K562 (cell line): Measurements from ENCODE around the gene TIMM44. TPM values are rescaled to one million over a fixed set of nuclear protein-coding genes. Genes with fewer than 3 reads are reported as not detected.

Experiments
- CCNT2 ChIP-seq: IDR thresholded peaks from 2 replicates; pipeline ENCODE4 v1.6.1; 2011; ENCODE audit warnings: borderline replicate concordance, low read depth, mild to moderate bottlenecking, moderate library complexity, mixed read lengths, low read length; ENCODE audit not compliant: insufficient read length; ENCODE audit errors: extremely low read depth
- FIP1L1 ChIP-seq: fragments of 200-400 bp; formaldehyde crosslinking; IDR thresholded peaks from 2 replicates; pipeline ENCODE4 v1.6.1; 2018; ENCODE audit warnings: mild to moderate bottlenecking, low read depth, low read length; ENCODE audit not compliant: poor library complexity, severe bottlenecking
- NR4A1 ChIP-seq, 2 experiments: fragments of 250-450 bp in 1 of 2; fragments of 450-650 bp in 1 of 2; sonication (Bioruptor Pico) in 1 of 2; IDR thresholded peaks; 2 replicates each; pipeline versions ENCODE4 v1.4.0 to v1.6.1; 2016 to 2020; ENCODE audit warnings: mild to moderate bottlenecking in 2 of 2, missing compliant biosample characterization in 1 of 2, missing genetic modification characterization in 1 of 2, moderate library complexity in 1 of 2
- SMARCB1 ChIP-seq: IDR thresholded peaks from 2 replicates; pipeline ENCODE4 v1.6.1; 2011; ENCODE audit warnings: improper control_type of control experiment, low read depth; ENCODE audit not compliant: insufficient read length
- ZNF707 ChIP-seq: fragments of 250-450 bp; sonication (Bioruptor Pico); conservative IDR thresholded peaks from 2 replicates; pipeline ENCODE4 v1.8.0; 2022; ENCODE audit warnings: inconsistent platforms, mild to moderate bottlenecking, moderate library complexity
- polyA plus RNA-seq, 8 experiments: library from polyadenylated mRNA; depleted of rRNA in 4 of 8; stranded (reverse) in 5 of 8; unstranded in 3 of 8; fragments of >200 nt; fragmentation: Nextera tagmentation in 2 of 8; fragmentation: Illumina TruSeq in 1 of 8; extraction: Ambion mirVana in 2 of 8; extraction: Trizol in 1 of 8; gene quantifications; 2 replicates each; pipeline versions ENCODE4 v1.2.1 to v1.2.3, GENCODE V29; 2011 to 2014; ENCODE audit warnings: inconsistent platforms in 1 of 8, missing spikeins in 1 of 8
- total RNA-seq, 7 experiments: library from RNA; depleted of rRNA in 6 of 7; stranded (reverse); fragments of >200 nt in 6 of 7; fragmentation: Illumina TruSeq in 2 of 7; extraction: Trizol in 2 of 7; gene quantifications; 2 replicates each; pipeline versions ENCODE4 v1.2.1 to v1.2.3, GENCODE V29; 2011 to 2021; ENCODE audit warnings: low replicate concordance in 1 of 7
- TF ChIP-seq, protein P1 (sequence below): fragments of 450-650 bp; IDR thresholded peaks from 2 replicates; pipeline ENCODE4 v1.6.1; 2017; ENCODE audit warnings: mild to moderate bottlenecking, moderate library complexity
- TF ChIP-seq, protein P2 (sequence below), 3 experiments: fragments of 200-800 bp in 1 of 3; fragments of 250-450 bp in 1 of 3; fragments of 450-650 bp in 1 of 3; sonication (Bioruptor Pico) in 1 of 3; sonication (Bioruptor generic) in 1 of 3; formaldehyde crosslinking in 1 of 3; IDR thresholded peaks; 2 replicates each; pipeline versions ENCODE4 v1.6.1 to v1.8.0; 2016 to 2022; ENCODE audit warnings: mild to moderate bottlenecking in 2 of 3, missing genetic modification characterization in 2 of 3, missing compliant biosample characterization in 1 of 3, moderate library complexity in 1 of 3
- TF ChIP-seq, protein P3 (sequence below), 2 experiments: fragments of 450-650 bp; IDR thresholded peaks; 2 replicates each; pipeline ENCODE4 v1.6.1; 2016; ENCODE audit warnings: mild to moderate bottlenecking in 2 of 2, borderline replicate concordance in 1 of 2, low read depth in 1 of 2, moderate library complexity in 1 of 2

The TIMM44 gene
- total and polyA plus RNA-seq, 9 of the 15 experiments (the other 6 are each of a cell fraction or from before 2014, with no cell fraction given), result 10.3 to 231 (median 89.3) TPM

DNA sequence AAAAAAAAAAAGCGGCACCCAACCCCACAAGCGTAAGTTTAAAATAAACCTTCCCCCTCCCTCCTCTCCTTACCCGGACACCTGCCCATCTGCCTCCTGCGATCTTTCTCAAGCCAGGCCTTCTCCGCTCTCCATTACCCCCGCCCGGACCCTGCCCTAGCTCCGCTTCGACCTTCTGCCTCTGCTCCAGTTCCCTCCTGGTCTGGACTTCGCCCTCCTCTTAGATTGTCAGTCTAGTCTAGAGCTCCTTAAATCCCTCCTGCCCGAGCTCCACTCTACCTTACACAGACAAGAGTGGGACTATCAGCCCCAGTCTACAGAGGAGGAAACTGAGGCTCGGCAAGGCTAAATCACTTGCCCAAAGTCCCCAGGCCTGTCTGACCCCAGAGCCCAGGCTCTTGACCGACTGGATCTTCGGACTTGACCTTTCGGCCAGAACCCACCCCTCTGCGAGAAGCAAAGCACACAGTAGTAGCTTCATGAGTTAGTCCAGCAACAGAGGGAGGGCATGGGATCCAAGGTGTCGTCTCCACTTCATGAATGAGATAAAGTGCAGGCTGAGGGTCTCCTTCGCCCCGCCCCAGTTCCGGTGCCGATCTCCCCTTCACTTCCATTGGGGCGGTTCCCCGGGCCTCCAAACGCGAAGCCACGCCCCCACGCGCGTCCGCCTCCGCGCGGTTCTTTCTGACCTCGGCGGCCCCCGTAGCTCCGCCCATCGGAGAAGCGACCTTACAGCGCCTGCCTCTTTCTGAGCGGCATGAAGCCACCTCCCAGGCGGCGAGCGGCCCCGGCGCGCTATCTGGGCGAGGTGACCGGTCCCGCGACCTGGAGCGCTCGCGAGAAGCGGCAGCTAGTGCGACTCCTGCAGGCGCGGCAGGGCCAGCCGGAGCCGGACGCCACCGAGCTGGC lies 23.6 kb downstream of the TIMM44 start, which contains the start of gene SNAPC2 (continued):
- TF ChIP-seq, protein P1, sequence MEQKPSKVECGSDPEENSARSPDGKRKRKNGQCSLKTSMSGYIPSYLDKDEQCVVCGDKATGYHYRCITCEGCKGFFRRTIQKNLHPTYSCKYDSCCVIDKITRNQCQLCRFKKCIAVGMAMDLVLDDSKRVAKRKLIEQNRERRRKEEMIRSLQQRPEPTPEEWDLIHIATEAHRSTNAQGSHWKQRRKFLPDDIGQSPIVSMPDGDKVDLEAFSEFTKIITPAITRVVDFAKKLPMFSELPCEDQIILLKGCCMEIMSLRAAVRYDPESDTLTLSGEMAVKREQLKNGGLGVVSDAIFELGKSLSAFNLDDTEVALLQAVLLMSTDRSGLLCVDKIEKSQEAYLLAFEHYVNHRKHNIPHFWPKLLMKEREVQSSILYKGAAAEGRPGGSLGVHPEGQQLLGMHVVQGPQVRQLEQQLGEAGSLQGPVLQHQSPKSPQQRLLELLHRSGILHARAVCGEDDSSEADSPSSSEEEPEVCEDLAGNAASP, result no peak
- TF ChIP-seq NR4A1 (CRISPR knock-in tag; IDR thresholded peaks at IDR 0.05) (no peak), NR4A1 (tag; IDR thresholded peaks at IDR 0.05) (no peak), ZNF707 (no peak), FIP1L1 (peak; percentile 87), SMARCB1 (no peak), CCNT2 (peak; percentile 68)
- TF ChIP-seq, protein P2, sequence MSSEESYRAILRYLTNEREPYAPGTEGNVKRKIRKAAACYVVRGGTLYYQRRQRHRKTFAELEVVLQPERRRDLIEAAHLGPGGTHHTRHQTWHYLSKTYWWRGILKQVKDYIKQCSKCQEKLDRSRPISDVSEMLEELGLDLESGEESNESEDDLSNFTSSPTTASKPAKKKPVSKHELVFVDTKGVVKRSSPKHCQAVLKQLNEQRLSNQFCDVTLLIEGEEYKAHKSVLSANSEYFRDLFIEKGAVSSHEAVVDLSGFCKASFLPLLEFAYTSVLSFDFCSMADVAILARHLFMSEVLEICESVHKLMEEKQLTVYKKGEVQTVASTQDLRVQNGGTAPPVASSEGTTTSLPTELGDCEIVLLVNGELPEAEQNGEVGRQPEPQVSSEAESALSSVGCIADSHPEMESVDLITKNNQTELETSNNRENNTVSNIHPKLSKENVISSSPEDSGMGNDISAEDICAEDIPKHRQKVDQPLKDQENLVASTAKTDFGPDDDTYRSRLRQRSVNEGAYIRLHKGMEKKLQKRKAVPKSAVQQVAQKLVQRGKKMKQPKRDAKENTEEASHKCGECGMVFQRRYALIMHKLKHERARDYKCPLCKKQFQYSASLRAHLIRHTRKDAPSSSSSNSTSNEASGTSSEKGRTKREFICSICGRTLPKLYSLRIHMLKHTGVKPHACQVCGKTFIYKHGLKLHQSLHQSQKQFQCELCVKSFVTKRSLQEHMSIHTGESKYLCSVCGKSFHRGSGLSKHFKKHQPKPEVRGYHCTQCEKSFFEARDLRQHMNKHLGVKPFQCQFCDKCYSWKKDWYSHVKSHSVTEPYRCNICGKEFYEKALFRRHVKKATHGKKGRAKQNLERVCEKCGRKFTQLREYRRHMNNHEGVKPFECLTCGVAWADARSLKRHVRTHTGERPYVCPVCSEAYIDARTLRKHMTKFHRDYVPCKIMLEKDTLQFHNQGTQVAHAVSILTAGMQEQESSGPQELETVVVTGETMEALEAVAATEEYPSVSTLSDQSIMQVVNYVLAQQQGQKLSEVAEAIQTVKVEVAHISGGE (CRISPR knock-in tag; IDR thresholded peaks at IDR 0.05), result peak in 1 of 3 experiments; percentile 14; a peak in 1 of 6 replicates
- TF ChIP-seq, protein P3, sequence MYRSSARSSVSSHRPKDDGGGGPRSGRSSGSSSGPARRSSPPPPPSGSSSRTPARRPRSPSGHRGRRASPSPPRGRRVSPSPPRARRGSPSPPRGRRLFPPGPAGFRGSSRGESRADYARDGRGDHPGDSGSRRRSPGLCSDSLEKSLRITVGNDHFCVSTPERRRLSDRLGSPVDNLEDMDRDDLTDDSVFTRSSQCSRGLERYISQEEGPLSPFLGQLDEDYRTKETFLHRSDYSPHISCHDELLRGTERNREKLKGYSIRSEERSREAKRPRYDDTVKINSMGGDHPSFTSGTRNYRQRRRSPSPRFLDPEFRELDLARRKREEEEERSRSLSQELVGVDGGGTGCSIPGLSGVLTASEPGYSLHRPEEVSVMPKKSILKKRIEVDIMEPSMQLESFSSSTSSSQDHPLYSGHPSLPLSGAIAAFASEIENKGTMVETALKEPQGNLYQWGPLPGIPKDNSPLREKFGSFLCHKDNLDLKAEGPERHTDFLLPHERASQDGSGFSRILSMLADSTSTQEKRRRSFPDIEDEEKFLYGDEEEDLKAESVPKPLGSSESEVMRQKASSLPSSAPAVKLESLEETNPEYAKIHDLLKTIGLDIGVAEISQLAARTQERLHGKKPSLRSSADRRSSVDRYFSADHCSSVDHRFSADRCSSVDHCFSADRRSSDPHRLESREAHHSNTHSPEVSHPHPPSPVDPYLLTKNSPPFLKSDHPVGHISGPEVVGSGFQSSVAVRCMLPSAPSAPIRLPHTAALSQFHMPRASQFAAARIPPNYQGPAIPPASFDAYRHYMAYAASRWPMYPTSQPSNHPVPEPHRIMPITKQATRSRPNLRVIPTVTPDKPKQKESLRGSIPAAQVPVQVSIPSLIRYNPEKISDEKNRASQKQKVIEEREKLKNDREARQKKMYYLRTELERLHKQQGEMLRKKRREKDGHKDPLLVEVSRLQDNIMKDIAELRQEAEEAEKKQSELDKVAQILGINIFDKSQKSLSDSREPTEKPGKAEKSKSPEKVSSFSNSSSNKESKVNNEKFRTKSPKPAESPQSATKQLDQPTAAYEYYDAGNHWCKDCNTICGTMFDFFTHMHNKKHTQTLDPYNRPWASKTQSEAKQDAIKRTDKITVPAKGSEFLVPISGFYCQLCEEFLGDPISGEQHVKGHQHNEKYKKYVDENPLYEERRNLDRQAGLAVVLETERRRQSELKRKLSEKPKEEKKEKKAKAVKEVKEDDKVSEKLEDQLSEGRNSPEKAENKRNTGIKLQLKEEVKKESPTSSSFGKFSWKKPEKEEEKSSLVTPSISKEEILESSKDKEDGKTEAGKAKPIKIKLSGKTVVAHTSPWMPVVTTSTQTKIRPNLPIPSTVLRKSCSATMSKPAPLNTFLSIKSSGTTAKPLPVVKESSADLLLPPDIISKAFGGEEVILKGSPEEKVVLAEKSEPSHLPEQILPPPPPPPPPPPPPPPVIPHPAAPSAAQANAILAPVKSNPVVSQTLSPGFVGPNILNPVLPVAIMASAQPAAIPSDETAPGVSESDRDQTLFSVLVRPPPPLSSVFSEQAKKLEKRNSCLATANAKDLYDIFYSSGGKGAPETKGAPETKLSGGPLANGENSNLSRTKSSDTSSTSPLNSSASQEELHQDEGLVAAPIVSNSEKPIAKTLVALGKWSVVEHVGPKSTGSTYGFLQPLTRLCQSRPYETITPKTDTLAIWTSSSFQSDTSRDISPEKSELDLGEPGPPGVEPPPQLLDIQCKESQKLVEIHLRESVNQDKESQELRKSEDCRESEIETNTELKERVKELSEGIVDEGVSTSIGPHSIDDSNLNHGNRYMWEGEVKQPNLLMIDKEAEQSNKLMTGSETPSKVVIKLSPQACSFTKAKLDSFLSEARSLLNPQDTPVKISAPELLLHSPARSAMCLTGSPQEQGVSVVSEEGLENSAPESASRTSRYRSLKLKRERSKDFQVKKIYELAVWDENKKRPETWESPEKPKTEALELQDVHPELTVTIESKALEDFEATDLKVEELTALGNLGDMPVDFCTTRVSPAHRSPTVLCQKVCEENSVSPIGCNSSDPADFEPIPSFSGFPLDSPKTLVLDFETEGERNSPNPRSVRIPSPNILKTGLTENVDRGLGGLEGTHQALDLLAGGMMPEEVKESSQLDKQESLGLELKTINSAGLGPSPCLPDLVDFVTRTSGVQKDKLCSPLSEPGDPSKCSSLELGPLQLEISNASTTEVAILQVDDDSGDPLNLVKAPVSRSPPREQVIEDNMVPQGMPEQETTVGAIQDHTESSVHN (IDR thresholded peaks at IDR 0.05; ENCODE audit: borderline replicate concordance in 1 of 2, low read depth in 1 of 2), result no peak
